Upper lobe of right lung (tissue), 1 donor: ENCODE measurements around the gene SKI. TPM values are rescaled to one million over a fixed set of nuclear protein-coding genes. Genes with fewer than 3 reads are reported as not detected.

Experiments
- ATAC-seq: fragments of 200-7000 bp; cut with Tn5 transposase; one replicate; pipeline ENCODE4 v1.9.1; 2020; ENCODE audit warnings: mild to moderate bottlenecking, moderate library complexity
- DNase-seq: peaks from one replicate; pipeline ENCODE4 v3.0.0-alpha.2; 2020
- H3K27ac ChIP-seq: fragments of 200-600 bp; one replicate; pipeline ENCODE4 v1.8.0; 2022
- H3K27me3 ChIP-seq: fragments of 200-600 bp; one replicate; pipeline ENCODE4 v1.8.0; 2022; ENCODE audit warnings: mild to moderate bottlenecking
- H3K36me3 ChIP-seq: fragments of 200-600 bp; one replicate; pipeline ENCODE4 v1.8.0; 2022
- H3K4me1 ChIP-seq: fragments of 200-600 bp; one replicate; pipeline ENCODE4 v1.8.0; 2022
- H3K4me3 ChIP-seq: fragments of 200-600 bp; one replicate; pipeline ENCODE4 v1.8.0; 2022; ENCODE audit warnings: mild to moderate bottlenecking
- H3K9me3 ChIP-seq: fragments of 200-600 bp; one replicate; pipeline ENCODE4 v1.8.0; 2022
- CTCF ChIP-seq: fragments of 200-600 bp; IDR thresholded peaks from one replicate; pipeline ENCODE4 v1.8.0; 2022; ENCODE audit warnings: antibody characterized with exemption
- intact Hi-C: fragments of 100-400 bp; cut with DNase I; formaldehyde crosslinking; loops from one replicate; pipeline ENCODE4 v1.11.0; 2022
- total RNA-seq: library from RNA; stranded (reverse); fragmentation: NEBNext Ultra II Directional; extraction: Animal tissue kit (Norgen Biotek cat#: 25700); gene quantifications from one replicate; pipeline ENCODE4 v1.2.1, GENCODE V29; 2021
- donor health status: DM: no; HTN: yes; CAD: no; lungs with severe emphysema.

Gene SKI
- total RNA-seq, 1 donor from 2014 or later: 89.6 TPM

GRCh38 chr1:2334366-2334765 is 106.2 kb downstream of the SKI start:
- peaks cover 14% of the 10 kb centered on the region for H3K4me1 ChIP-seq
- ATAC-seq (no peak), DNase-seq (no peak)
- no peaks in the 10 kb centered on the region for H3K27me3 ChIP-seq
- no peak overlapping the region for H3K4me3 ChIP-seq
- no peaks in the 10 kb centered on the region for H3K36me3 ChIP-seq
- TF ChIP-seq CTCF: no peak
- H3K9me3 ChIP-seq: no peaks in the 10 kb centered on the region
- H3K27ac ChIP-seq: no peak overlapping the region
- intact Hi-C loops: no loop called here

- Histone ChIP-seq H3K4me3 (no peak overlapping the region), H3K27ac (no peak overlapping the region), H3K36me3 (no peaks in the 10 kb centered on the region), H3K9me3 (no peaks in the 10 kb centered on the region), H3K4me1 (peaks cover 14% of the 10 kb centered on the region), H3K27me3 (no peaks in the 10 kb centered on the region)
- ATAC-seq: no peak
- no peak for DNase-seq
- no peak for TF ChIP-seq CTCF
- intact Hi-C loops: no loop called here
Measured at GRCh38 chr1:2334883-2335534, 106.9 kb downstream of the SKI start.

GRCh38 chr1:2335721-2336455 is 107.8 kb downstream of the SKI start:
- ATAC-seq (no peak), DNase-seq (no peak)
- Histone ChIP-seq H3K4me3 (no peak overlapping the region), H3K27ac (no peak overlapping the region), H3K9me3 (no peaks in the 10 kb centered on the region), H3K36me3 (no peaks in the 10 kb centered on the region), H3K27me3 (no peaks in the 10 kb centered on the region), H3K4me1 (peaks cover 5% of the 10 kb centered on the region)
- intact Hi-C loops: no loop called here
- TF ChIP-seq CTCF: no peak

- DNase-seq (no peak), ATAC-seq (no peak)
- no peak overlapping the region for H3K4me3 ChIP-seq
- H3K27ac ChIP-seq: no peak overlapping the region
- intact Hi-C loops: no loop called here
- TF ChIP-seq CTCF: no peak
- no peaks in the 10 kb centered on the region for H3K36me3 ChIP-seq
- H3K4me1 ChIP-seq: no peaks in the 10 kb centered on the region
- H3K9me3 ChIP-seq: no peaks in the 10 kb centered on the region
- H3K27me3 ChIP-seq: no peaks in the 10 kb centered on the region
Measured at GRCh38 chr1:2336499-2336898, 108.4 kb downstream of the SKI start.

- no peak overlapping the region for H3K4me3 ChIP-seq
- H3K36me3 ChIP-seq: no peaks in the 10 kb centered on the region
- H3K4me1 ChIP-seq: no peaks in the 10 kb centered on the region
- DNase-seq (no peak), ATAC-seq (no peak)
- intact Hi-C loops: no loop called here
- no peaks in the 10 kb centered on the region for H3K27me3 ChIP-seq
- TF ChIP-seq CTCF: no peak
- H3K27ac ChIP-seq: no peak overlapping the region
- no peaks in the 10 kb centered on the region for H3K9me3 ChIP-seq
Measured at GRCh38 chr1:2337081-2337480, 109.0 kb downstream of the SKI start.
